ENCODE data around the gene HK3.

GRCh38 chr5:176855598-176855997 is 43.5 kb downstream of the HK3 start:
- TF ChIP-seq CTCF (IDR thresholded peaks at IDR 0.05; ENCODE audit: low read depth, low read length) (no peak), EZH2phosphoT487 (IDR thresholded peaks at IDR 0.05; ENCODE audit: low read depth) (no peak)

All from OCI-LY3 (cell line).